GM19372 (cell line): ENCODE results near the gene ERBB4.
"Not testable (repeated sequence)": the region's sequence is repeated elsewhere in the genome, so short reads cannot be mapped to it uniquely, and the experiment has no call there.

Experiments used
- ATAC-seq: cut with Tn5 transposase; IDR thresholded peaks from one replicate; pipeline ENCODE4 v1.9.1; 2021; ENCODE audit warnings: mild to moderate bottlenecking, low read depth, moderate library complexity; ENCODE audit not compliant: unreplicated experiment

ERBB4 gene

DNA sequence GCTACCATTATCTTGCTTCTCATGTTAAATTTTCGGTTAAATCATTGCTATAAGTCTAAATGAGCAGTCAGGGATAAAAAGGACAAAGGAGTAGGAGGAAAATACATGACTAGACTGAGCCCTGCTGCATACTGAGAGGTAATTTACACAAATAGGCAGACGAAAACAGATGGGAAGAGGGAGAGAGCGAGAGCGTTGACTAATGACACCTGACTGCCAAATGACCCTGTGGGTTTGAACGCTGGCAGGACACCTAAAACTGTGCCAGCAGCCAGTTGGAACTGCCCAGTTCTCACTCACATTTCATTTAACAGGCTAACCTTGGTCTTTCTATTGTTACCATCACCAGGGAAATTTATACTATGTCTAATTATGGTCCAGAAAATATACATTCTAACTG lies 1004.0 kb downstream of the ERBB4 start:
- ATAC-seq: no peak

DNA sequence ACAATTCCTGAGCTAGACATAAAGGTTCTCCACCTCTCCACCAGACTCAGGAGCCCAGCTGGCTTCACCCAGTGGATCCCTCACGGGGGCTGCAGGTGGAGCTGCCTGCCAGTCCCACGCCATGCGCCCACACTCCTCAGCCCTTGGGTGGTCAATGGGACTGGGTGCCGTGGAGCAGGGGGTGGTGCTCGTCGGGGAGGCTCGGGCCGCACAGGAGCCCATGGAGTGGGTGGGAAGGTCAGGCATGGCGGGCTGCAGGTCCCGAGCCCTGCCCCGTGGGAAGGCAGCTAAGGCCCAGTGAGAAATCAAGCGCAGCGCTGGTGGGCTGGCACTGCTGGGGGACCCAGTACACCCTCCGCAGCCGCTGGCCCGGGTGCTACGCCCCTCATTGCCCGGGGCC lies 1014.4 kb downstream of the ERBB4 start:
- not testable (repeated sequence) for ATAC-seq

DNA sequence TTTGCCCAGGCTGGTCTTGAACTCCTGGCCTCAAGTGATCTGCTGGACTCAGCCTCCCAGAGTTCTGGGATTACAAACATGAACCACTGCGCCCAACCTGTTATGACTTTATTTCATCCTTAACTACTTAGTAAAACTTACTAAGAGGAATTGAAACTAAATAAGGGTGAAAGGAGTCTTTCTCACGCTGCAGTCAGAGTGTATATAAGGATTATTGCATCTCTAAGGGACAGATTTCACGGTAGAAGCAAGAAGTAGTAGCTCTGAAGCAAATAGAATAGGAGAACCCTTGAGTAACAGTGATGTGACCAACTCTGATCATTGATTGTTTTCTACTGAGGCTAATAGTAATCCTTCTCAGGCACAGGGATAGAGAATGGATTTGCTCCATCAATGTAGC lies 1022.1 kb downstream of the ERBB4 start:
- ATAC-seq: no peak

DNA sequence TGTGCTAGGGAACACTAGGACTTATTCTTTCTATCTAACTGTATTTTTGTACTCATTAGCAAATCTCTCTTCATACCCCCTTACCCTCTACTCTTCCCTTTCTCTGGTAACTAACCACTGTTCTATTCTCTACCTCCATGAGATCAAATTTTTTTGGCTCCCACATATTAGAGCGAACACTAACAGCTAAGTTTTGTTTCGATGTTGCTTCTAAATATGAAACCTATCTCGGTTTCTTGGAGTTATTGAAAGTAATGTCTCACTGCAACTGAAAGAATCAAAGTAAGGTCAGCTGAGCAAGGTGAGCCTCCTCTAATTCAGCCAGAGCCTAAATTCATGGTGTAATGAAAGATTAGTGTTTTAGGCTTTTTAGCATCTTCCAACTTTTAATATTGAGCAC lies 1024.6 kb downstream of the ERBB4 start:
- ATAC-seq: no peak

- no peak for ATAC-seq
These were observed 1025.2 kb downstream of the ERBB4 start for GRCh38 chr2:211513446-211513845.

DNA sequence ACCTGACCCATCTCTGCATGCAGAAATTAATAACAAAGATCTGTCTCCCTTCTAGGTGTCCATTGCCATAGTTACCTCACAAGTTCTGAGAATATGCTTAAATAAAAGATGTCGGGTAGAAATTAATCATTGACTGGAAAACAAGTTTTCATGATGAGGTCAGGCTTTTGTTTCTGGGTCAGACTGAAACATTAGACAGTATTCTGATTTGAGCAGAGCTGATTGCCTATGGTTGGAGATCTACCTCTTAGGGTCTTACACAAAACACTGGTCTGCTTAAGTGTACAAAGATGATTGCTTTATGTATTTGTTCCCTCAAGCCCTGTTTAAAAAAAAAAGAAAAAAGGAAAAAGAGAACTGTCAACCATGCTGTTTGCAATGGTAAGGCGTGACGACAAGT lies 1025.8 kb downstream of the ERBB4 start:
- ATAC-seq: no peak

DNA sequence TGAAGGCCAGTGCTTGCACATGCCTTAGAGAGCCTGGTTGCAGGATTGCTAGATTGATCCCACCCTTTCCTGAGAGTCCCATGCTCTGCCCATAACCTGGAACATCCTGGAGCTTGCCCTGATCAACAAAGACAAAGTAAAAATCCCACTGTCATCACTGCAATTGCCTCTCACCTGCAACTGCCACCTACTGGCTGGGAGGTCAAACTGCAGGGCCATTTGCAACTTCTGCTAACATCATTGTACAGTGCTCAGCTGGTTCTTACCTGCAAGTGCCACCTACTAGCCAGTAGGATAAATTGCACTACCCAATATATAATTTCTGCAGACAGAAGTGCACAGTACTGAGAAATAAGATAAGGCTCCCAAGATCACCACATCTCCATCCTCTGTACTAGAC lies 1034.7 kb downstream of the ERBB4 start:
- peak; percentile 64 for ATAC-seq

DNA sequence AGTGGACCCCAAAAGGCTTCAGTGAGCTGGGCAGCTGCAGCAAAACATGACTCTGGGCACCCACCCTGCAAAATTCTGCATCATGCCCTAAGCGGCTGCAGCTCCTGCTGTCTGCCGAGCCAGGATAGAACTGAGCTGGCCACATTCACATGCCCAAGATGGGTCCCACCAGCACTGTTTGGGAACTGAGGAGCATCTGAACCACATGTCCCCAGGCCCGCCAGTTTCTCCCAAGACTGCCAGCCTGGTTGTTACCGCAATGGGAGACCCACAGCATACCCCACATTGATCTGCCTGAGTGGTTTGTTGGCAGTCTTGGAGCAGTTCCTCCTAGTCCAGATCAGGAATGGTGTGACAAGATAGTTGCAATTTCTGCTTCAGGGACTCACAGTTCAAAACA lies 1035.4 kb downstream of the ERBB4 start:
- ATAC-seq: no peak

- no peak for ATAC-seq
These were observed 1039.9 kb downstream of the ERBB4 start for GRCh38 chr2:211498551-211499205.

GRCh38 chr2:211495339-211495738 lies 1043.3 kb downstream of the ERBB4 start:
- no peak for ATAC-seq

DNA sequence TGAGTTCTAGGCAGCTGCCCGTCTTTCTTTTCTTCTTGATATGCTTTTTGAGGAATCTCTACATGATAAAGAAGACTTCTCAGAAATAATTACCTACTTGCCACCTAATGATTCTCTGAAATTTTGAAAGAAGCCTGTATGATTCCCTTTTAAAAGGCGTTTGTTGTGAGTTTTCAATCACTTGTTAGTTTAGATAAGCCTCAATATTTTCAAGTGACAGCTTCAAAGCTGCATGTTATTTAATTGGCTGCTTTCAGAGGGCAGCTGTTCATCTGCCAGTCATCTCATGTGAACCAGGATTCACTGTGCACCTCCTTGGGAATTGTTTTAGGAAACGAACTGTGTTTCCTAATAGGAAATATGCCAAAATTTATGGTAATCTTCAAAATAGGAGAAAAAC lies 1044.1 kb downstream of the ERBB4 start:
- ATAC-seq: no peak

- no peak for ATAC-seq
These were observed 1044.5 kb downstream of the ERBB4 start for GRCh38 chr2:211494085-211494484.

DNA sequence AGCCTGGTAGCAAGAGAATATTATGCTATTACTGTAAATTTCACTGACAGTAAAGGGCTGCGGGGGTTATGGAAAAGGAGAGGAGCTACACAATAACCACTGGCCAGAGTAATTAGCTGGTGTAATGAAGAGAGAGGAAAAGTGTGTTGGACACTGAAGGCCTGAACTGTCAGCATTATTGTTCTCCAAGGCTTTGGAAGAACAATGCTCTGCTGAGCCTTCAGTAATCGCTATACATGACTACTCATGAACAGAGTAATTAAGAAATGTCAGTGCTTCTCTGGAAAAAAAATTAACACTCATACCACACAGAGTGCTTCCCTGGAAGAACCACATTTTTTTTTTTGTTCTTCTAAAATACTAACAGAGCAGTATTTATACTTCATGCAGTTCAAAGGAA lies 1050.9 kb downstream of the ERBB4 start:
- no peak for ATAC-seq

- no peak for ATAC-seq
These were observed 1059.0 kb downstream of the ERBB4 start for GRCh38 chr2:211479536-211480150.

GRCh38 chr2:211477537-211478275 lies 1060.9 kb downstream of the ERBB4 start:
- no peak for ATAC-seq

DNA sequence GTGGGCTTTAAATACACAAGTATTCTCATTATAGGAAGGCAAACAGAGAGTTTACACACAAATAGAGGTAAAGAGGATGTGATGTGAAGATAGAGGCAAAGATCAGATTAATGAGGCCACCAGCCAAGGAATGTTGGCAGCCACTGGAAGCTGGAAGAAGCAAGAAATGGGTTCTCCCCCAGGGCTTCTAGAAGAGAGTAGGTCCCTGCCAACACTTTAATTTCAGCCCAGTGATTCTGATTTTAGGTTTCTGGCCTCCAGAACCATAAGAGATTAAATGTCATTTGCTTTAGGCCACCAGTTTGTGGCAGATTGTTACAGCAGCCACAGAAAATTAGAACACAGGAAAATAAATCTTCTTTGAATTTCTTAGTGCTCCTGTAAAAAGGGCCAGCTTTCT lies 1065.5 kb downstream of the ERBB4 start:
- no peak for ATAC-seq

DNA sequence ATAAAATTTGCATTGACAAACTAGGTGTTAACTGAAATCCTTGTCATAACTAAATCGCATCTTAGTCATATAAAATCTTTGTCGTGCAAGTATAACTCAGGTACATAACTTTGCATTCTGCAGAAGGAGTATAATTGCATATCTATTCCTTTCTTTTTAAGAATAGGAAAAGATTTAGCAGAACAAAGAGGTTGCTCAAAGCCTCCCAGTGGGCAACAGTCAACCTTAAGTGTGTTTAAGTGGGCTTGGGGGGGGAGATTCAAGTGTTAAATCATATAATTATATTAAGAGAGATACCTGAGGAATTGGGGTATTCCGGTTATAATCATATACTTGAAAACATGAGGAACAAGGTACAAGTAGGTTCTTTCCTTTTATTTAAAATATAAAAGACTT lies 1068.9 kb downstream of the ERBB4 start:
- ATAC-seq: no peak

DNA sequence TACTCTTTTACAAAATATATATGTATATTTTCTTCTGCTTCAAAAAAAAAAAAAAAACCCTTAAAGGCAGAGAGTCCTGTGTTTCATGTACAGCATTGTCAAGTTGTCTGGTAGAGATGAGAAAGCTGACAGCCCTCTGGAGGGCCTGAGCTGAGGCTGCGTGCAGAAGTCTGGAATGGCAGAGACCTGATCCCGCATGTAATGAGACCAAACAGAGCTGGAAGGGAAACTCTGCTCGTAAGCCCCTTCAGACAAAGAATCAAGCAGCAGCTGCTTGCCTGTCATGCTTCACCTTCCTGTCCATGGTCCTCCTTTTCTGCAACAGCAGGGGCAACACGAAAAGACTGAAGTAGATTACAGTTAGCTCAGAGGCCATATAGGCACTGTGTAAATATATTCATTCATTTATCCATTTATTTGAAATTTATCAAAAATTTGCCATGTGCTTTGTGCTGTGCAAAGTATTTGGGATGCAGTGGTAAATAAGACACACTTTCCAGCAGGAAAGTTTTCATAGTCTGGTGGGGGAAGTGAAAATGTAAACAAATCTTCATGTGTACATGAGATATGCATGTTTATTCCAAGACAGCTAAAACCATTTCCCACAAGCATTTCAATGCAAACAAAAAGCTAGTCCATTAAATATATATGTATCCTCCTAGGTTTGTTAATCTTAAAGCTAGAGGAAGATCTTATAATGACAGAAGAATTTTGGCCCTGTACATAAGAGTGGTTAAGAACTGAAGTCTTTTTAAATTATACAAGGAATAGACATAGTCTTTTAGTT lies 1069.5 kb downstream of the ERBB4 start:
- no peak for ATAC-seq

DNA sequence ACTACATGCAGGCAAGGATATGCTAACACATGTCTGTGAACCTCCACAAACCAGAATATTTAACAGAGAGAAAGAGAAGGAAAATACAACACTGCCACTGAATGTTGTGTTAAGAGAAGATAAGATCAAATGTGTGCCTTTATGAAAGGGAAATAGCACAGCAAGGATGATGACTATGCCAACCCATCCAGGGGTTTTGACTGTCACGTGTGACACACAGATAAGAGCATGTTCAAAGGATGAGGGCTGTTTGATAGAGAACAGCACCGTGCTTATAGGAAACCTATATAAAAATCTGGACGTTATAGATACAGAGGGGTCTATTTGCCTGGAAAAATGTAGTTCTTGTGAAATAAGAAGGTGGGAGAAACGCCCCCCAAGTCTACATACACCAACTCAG lies 1070.4 kb downstream of the ERBB4 start:
- ATAC-seq: no peak

DNA sequence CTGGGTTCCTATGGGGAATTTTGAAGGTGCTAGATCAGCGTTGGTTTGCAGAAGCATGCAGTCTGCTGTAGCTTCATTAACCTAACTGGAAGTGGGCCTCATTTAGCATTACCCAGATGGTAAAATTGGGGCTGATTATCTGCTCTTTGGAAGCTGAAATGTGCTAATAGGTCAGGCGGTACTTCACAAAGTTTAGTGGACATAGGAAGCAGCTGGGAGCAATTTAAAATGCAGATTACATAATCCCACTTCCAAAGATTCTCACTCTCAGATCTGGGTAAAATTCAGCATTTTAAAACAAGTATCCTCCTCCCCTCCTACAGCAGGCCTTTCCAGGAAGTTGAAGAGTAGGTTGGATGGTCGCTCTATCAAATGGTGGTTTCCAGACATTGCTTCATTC lies 1075.2 kb downstream of the ERBB4 start:
- ATAC-seq: no peak

GRCh38 chr2:211458974-211459373 lies 1079.6 kb downstream of the ERBB4 start:
- no peak for ATAC-seq
